ENCODE data around the gene SPATA19.

Gene SPATA19

DNA sequence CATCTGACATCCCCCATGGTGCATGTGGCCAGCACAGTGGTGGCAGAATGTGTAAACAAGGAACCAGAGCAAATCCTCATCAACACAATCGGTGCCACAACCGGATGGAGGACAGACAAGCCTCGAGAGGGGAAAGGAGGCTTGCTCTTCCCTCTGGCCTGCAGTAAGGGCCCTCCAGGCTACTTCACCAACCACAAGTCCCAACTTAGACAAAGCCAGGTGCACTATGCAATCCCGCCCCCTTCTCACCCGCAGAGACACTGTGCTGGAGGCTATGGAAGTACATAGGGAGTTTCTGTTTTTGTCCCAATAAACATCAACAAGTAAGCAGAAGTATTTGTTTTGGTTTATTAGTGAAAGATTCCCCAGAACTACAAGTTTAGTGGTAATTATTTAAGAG, 54.3 kb downstream of the SPATA19 start:
- in situ Hi-C loops (cut with MboI; ENCODE audit: low sequenced_read_pairs) = no loop called here
